NCI-H1048 (cell line): ENCODE results near the gene PDGFA.

Source experiments
- DNase-seq: peaks from one replicate; lab custom pipeline; 2025; lab: John Stamatoyannopoulos, UW

Gene PDGFA

GRCh38 chr7:459584-460373 lies 59.9 kb downstream of the PDGFA start:
- no peak for DNase-seq

DNA sequence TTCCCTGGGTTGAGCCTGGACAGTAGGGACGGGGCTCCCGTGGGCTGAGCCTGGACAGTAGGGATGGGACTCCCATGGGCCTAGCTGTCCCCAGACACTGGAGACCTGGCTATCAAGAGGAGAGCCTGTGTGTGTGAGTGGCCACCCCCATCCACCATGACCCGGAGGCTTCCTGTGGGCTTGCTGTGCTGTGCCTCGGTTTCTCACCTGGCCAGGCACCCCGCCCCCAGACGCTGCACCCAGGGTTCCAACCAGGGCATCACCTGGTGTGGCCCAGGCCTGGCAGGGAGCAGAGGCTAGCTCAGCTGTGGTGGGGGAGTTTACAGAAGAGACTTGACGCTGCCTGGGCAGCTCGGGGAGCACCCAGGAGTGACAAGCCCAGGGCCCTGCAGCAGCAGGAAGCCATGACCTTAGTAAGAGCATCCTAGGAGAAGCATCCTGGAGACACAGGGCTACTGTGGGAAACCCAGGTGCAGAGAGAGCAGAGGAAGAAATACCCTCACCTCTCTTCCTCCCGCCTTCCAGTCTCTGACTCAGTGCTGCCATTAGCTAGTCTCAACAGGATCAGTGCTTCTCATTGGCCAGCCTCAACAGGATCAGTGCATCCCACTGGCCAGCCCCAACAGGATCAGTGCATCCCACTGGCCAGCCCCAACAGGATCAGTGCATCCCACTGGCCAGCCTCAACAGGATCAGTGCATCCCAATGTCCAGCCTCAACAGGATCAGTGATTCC lies 61.0 kb downstream of the PDGFA start:
- no peak for DNase-seq

DNA sequence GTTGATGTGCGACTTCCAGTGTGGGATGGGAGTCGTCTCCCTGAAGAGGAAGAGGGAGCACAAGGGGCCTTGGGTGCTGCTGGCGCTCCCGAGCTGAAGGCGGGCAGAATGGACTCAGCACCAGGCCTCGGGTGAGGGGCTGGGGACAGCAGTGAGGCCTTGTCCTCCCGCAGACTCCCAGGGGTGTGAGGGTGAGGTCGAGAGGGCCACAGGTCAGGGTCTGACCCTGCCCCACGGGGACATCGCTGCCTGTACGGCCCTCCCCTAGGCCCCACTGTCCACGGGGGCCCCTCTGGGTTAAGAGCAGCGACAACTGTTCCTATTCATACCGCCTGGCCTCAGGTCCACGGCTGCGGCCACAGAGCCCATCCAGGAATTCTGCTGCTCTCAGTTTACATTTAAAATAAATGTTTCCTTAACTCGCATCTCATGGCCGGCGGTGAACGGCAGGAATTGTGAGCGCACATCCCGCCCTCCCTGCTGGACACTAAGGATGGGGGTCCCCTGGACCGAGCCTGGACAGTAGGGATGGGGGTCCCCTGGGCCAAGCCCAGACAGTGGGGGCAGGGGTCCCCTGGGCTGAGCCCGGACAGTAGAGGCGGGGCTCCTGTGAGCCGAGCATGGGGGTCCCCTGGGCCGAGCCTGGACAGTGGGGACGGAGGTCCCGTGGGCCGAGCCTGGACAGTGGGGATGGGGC lies 61.7 kb downstream of the PDGFA start:
- DNase-seq = no peak

DNA sequence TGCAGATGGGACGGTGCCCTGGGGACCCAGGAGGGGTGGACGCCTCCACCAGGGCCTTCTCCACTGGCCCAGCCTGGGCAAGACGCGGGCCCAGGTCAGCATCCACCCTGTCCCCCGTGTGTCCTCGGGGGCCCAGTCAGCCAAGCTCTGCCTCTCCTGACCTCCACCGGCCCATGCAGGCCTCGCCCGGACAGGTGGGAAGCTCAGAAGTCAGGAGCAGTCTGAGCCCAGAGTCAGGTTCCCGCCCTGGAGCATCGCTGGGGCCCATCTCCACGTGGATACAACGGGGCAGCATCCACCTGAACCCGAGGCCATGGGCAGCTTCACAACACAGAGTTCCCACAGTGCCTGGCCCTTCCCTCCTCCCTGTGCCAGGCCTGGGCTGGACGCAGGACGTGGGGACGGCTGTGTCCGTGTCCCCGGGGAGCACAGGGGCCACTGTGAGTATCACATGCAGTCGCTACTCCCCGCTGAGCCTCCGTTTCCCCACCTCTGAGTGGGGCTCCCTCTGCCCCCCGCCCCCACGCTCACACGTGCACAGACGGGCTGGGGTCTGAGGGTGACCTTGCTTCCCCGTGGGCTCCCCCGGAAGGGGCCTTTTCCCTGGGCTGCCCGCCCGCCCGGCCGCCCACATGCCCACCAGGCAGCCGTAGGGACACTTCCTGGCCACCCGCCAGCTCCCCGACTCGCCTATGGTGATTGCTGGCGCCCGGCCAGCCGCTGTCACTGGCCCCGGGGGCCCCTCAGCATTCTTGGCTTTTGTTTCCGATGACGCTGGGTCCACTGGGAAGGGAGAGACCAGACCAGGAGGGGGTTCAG lies 64.3 kb downstream of the PDGFA start:
- no peak for DNase-seq

DNA sequence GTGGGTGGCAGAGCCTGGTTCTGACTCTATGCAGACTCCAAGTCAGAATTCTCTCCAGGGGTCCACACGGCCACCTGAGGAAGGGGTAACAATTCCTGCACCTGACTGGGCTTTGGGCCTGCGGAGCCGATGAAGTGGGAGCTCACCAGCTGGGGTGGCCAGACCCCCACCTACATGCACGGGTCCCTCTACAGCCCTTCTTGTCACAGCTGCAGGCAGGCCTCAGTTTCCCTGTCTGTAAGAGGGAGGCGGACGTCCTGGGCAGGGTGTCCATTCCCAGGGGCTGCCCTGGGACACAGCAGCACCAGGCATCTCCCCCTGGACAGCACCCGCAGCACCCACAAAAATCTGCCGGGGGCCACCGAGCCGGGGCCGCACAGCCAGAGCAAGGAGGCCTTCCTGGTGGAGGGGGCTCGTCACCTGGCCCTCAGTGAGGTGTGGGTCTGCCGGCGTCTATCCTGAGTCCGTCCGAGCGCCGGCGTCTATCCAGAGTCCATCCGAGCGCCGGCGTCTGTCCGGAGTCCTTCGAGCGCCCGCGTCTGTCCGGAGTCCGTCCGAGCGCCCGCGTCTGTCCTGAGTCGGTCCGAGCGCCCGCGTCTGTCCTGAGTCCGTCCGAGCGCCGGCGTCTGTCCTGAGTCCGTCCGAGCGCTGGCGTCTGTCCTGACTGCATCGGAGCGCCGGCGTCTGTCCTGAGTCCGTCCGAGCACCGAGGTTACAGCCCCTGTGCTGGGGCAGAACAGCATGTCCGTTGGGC lies 65.1 kb downstream of the PDGFA start:
- DNase-seq = no peak

- DNase-seq = no peak
Measured at GRCh38 chr7:453597-454306, 65.9 kb downstream of the PDGFA start.

DNA sequence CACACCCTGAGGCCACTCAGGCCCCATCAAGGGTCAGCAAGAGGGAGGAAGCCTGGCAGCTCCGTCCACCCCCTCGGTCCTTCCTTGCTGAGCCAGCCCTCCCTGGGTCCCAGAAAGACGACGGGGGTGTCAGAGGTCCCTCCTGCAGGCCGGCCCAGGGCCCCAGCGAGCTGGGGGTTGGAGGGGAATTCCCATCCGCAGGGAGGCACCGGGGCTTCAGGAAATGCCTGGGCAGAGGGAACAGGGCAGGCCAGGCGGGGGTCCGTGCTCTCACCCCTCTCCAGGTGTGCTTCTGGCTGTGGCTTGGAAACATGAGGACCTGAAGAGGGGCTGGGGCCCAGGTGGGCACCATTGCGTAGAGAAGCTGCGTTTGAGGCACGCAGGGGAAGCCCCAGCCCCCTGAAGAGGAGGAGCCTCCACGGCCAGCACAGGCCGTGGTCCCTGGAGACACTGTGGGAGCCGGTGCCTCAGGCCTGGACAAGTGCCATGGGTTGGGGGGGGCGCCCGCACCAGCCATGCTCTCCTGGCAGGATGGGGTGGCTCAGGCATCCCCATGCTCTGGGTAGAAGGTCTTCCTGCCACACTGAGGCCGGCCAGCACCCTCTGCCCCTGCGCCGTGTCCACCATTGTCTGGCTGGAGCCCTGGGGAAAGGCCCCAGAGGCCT lies 66.7 kb downstream of the PDGFA start:
- DNase-seq = no peak

DNA sequence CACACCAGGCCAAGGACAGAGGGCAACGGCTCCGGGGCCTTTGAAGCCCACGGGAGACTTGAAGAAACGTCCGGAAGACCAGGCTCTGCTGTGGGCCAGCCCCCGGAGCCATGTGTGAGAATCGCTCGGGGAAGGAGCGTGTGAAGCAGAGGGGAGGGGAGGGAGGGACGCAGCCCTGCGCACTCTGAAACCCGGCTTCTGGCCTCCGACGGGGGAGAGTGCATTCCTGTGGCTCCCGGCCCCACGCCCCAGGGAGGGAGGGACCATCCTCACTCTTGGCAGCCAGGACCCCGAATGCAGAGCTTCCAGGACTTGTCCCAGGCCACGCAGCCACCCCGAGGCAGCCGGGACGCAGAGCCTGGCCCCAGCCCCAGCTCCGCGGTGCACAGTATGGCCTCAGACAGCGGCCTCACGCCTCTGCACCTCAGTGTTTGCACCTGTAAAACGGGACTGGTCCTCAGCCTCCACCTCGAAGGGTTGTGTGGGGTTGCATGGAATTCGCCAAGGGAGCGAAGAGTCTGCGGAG lies 67.4 kb downstream of the PDGFA start:
- DNase-seq = no peak

GRCh38 chr7:451255-452225 lies 68.1 kb downstream of the PDGFA start:
- no peak for DNase-seq

DNA sequence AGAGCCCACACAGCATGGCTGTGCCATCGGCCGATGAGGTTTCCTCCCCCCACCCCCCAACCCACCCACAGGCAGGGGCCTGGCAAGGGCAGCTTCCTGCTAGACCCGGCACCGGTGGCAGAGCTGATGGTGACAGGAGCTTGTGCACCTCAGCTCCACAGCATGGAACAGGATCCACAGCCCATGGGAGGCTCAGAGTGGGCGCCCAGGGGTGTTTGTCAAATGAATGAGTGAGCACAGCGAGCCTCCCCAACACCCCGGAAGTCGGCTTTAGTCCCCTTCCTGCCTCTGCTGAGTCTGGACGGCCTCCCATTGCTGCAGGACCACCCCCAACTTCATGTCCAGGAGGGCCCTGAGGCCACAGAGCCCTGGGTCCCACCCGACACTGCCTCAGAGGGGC lies 68.9 kb downstream of the PDGFA start:
- no peak for DNase-seq

DNA sequence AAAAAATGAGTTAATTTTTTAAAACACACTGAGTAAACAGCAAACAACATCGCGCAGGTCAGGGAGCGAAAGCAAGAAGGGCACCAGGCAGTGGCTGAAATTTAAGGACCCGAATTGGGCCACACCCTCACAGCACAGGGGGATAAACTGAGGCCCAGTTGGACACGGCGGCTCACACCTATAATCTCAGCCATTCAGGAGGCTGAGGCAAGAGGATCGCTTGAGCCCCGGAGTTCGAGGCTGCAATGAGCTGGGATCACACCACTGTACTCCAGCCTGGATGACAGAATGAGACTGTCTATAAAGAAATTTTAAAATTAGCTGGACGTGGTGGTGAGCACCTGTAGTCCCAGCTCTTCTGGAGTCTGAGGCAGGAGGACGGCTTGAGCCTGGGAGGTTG lies 69.6 kb downstream of the PDGFA start:
- DNase-seq = no peak

DNA sequence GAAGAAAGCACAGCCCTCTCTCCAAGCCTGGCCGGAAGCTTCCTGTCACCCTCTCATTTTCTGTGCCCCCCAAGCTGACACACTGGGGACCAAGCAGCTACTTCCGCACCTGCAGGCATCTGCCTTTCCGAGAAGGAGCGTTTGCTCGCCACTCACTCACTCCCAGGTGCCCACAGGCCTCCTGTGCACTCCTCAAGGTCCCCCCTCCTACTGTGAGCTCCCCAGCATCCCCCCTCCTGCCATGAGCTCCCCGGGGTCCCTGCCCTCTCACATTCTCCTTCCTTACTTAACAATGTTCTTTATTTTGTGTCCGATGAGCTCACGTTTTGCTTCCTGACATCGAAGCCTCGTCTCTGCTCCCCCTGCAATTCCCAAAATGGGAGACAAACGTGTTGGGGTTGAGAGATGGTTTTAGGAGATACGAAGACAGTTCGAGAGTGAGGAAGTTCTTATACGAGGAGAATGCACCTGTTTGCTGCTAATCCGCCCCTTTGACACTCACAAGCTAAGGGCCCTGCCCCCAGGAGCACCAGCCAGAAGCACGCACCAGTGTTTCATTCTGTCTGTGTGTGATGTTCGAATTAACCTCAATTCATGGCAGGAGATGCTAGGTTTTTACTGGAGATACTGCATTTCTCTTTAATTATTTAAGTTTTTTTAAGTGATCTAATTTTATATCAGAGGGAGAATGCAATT lies 70.2 kb downstream of the PDGFA start:
- no peak for DNase-seq

DNA sequence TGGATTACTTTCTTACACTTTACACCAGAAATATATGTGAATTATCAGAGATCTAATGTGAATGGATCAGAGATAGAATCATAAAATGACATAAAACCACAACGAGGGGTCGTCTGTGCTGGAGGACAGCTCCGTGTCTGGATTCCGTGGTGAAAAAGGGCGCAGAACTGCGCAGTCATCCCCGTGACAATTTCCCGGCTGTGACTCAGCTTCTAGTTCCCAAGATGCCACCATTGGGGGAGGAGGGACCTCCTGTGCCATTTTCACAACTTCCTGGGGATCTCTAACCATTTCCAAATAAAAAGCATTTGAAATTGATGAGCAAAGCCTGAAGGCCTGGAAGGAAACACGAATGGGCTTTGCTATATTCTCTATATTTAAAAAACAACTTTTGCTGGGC lies 72.1 kb downstream of the PDGFA start:
- DNase-seq = no peak
